NCI-H1436 treated with DMSO at 0.1 percent for 48 hours (cell line): ENCODE results near the gene ITIH4.
"Not testable (repeated sequence)": the region's sequence is repeated elsewhere in the genome, so short reads cannot be mapped to it uniquely, and the experiment has no call there.

Experiments used
- DNase-seq: peaks from one replicate; lab custom pipeline; 2025; lab: John Stamatoyannopoulos, UW

The ITIH4 gene

DNA sequence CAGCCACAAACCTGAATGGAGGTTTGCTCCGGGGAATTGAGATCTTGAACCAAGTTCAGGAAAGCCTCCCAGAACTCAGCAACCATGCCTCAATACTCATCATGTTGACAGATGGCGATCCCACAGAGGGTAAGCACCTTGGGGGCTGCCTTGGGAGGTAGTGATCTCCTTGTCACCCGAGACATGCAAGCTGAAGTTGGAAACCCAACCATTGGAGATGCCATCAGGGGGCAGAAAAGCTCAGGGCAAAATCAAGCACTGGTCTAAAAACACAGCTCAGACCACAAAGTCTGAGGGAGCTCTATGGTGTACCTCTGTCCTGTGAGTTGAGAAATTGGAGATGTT is 47.3 kb downstream of the ITIH4 start:
- no peak for DNase-seq

DNA sequence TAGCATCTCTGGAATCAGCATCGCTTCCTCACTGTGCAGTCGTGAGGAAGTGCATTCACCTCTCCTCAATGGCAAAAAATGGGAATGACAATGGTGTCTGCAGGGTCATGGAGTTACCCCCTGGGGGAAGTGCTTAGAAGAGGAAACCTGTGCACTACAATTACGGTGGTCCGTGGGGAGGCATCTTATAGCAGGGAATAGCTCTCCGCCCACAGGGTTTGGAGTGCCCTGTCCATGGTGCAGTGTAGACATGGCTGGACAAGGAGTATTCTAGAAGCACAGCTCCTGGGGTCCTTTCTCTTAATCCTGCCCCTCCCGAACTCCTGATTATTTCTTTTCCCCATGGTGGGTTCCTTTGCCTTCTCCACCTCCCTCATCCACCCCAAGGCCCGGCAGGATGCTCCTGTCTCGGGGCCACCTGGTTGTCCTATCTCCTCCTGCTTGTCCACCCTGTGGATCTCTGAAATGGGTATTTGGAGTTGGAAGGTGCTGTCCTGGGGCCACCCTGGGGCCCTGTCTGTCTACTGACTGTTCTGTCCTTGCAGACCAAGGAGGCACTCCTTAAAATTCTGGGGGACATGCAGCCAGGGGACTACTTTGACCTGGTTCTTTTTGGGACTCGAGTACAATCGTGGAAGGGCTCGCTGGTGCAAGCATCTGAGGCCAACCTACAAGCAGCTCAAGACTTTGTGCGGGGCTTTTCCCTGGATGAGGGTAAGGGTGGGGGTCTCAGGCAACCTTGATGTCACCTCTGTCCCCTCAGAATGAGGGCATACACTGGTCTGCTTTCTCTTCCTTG is 47.9 kb downstream of the ITIH4 start:
- no peak for DNase-seq

DNA sequence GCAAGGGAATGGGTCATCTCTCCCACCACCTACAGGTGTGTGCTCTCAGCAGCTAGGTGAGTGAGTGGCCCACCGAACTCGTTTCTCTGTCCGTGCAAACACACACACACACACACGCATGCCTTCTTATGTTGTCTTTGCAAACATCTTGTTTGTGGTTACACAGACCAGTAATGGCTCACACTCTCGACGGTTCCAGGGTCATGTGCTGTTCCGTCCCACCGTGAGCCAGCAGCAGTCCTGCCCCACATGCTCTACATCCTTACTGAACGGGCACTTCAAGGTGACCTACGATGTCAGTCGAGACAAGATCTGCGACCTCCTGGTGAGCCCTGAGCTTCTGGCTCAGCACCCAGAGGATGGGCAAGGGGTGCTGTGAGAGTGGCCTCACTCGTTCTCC is 48.7 kb downstream of the ITIH4 start:
- no peak for DNase-seq

DNA sequence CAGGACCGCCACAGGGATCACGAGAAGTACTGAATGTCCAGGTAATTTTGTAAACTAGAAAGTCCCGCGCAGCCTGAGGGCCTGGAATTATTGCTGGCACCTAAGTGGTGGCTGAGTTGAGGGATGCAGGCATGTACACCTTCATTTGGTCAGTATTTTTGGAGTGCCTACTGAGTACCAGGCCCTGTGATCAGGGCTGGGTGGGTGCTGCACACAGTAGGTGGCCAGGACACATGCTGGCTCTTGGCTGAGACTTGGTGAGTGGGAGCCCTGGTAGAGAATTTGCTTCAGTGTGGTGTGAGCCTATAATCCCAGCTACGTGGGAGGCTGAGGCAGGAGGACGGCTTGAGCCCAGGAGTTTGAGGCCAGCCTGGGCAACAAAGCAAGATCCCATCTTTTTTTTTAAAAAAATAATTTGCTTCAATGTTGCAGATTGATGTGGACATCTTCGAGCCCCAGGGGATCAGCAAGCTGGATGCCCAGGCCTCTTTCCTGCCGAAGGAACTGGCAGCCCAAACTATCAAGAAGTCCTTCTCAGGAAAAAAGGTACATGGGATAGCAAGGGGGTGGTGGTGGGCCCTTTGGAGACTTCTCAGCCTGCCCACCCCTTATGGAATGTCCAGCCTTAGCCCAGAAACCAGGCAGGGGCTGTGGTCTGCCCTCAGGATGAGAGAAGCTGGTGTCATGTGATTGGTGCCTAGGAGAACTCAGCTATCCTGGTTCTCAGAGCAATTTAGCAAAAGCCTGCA is 50.5 kb downstream of the ITIH4 start:
- no peak for DNase-seq

DNA sequence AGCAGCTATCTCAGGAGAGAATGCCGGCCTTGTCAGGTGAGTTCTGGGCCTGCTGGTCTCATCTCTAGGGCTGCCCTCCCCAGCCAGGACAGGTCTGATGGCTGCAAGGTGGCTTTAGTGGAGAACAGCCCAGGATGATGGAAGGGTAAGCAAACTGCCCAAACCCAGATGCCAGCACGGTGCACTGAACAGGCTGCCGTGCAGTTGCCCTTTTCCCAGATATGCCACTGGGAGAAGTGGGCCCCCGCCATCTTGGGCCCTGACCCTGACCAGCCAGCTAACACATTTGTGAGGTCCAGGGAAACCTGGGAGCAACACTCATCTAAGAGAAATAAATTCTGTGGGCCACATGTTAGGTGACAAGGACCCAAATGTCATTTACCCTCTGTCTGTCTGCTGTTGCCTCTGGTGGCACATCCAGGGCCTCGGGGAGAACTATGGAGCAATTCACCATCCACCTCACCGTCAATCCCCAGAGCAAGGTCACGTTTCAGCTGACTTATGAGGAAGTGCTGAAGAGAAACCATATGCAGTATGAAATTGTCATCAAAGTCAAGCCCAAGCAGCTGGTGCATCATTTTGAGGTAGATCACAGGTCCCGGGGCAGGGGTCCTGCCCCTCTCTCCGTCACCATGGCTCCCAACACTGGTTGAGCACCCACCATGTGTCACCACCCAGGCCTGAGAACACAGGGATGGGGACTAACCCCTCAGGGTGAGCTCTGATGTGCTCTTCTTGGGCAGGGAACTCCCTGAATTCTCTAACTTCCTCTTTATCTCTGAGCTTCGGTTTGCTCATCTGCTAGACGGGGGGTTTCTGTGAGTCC is 51.2 kb downstream of the ITIH4 start:
- DNase-seq, result no peak

DNA sequence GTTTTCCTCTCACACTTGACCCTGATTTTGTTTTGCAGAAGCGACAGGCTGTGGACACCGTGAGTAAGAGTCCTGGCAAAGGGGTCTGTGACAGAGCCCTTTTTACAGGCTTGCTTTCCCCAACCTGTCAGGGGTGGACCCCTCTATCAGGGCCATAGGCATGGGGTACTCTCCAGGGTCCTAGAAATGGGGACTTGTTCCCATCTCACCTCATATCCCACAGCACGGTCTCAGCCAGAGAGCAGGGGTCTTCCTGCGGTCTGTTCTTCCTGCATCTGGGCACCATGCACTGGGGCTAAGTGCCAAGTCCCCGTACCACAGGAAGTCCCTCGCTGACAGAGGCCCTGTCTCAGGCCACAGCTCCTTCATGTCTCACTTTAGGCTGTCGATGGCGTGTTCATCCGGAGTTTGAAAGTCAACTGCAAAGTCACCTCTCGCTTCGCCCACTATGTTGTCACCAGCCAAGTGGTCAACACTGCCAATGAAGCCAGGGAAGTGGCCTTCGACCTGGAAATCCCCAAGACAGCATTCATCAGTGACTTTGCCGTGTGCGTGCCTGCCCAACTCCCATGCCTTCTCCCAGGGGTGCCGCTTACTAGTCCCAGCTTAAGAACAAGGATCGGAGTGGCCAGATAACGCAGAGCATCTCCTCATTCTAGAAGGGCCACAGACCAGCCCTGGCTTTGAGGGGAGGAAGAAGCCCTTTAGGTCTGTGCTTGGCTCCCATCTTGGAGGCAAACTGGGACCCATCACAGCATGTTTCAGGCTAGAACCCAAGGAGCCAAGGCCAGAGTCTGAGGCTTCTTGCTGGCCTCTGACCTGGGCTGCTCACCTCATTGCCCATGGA is 52.3 kb downstream of the ITIH4 start:
- no peak for DNase-seq

DNA sequence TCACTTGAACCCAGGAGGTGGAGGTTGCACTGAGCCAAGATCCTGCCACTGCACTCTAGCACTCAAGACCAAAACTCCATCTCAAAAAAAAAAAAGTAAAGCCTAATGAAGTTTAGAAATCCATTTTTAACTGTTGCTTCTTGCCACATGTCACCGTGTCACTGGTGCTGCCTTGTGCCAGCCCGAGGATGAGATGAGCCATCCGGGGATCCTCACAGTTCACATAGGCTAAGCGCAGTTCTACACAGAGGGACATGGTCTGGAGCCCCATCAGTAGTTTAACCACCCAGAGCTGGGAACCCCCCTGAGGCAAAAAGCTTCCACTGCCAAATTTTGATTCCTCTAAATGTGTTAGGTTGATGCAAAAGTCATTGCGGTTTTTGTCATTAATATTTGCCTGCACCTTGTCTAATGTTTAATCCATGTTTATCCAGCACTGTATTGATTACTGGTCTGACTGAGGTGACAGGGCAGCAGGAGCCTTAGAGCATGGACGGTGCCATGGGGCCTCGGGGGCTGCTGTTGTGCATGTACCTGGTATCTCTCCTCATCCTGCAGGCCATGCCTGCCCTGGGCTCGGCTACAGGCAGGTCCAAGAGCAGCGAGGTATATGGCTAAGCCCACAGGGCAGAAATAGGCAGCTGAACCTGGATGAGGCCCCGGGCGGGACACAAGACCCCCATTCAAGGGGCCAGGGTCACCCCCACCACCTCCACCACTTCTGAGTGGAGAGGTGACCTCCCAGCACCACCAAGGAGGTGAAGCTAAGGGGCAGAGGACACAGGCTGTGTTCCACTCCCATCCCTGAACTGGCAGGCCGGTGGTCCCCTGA is 53.1 kb downstream of the ITIH4 start, which contains the start of gene ITIH1:
ITIH1 (plus strand) TSS at position 473 of the 832 bp plus-strand sequence; CDS start at position 490, 17 bp downstream.
- no peak for DNase-seq

DNA sequence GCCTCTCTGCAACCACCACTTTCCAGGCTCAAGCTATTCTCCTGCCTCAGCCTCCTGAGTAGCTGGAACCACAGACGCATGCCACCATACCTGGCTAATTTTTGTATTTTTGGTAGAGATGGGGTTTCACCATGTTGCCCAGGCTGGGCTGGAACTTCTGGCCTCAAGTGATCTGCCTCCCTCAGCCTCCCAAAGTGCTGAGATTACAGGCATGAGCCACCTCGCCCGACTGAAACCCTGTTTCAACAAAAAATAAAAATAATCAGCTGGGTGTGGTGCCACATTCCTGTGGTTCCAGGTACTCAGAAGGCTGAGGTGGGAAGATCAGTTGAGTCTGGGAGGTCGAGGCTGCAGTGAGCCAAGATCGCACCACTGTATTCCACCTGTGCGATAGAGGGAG is 54.0 kb downstream of the ITIH4 start:
- DNase-seq, result not testable (repeated sequence)

DNA sequence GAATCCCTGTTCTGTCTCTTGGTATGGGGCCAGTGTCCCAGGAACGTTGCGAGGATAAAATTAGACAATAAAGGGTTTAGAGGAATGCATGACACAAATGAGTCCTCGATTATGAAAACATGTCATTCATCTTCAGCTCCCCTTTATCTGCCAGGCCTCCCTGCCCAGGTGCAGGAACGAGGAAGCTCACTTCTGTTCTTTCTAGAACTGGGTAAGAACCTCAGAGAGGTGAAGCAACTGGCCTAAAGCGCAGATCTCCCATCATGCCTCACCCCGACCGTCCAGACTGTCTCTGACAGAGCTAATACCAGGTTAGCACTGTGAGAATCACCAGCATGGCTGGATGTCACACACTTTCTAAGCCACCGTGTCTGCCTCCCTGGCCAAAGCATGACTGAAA is 54.6 kb downstream of the ITIH4 start:
- no peak for DNase-seq

DNA sequence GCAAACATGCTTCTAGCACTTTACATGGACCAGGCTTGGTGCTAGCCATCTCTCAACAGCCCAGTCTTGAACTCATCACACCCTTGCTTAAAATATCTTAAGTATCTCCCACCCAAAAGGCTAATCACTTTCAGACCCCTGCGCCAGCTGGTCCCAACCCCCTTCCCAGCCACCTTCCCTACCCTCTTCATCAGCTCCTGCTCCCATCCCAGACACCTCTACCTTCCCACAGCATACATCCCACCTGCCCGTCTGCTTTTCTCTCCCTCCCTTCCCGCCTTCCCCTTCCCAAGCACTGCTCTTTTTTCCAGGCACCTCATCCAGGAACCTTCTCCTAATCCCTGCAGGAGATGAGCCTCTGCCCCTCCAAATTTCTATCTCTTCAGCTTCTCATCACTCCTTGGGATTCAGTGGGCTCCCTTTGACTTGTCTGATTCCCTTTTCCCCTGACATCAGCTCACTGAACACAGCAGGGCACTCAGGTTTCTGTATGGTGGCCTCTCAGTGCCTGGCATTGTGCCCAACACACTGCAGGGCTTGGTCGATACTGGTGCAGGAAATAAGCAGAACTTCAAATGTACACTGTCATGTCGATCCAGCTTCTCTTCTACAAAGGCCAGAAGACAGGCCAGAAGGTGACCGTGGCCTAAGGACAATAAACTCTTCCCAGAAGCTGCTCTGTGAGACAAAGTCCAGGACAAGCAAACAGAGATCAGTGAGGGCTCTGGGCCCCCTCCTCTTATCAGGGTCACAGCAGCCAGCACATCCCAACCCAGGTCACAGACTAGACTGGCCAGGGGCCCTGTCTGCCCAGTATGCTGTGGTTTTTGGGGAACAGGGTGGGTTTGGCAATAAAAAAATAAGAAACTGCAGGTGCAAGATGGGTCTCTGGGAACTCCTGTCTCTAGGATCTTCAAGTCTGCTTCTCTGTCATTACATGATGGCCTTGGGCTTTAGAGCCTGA is 55.3 kb downstream of the ITIH4 start:
- DNase-seq, result no peak

DNA sequence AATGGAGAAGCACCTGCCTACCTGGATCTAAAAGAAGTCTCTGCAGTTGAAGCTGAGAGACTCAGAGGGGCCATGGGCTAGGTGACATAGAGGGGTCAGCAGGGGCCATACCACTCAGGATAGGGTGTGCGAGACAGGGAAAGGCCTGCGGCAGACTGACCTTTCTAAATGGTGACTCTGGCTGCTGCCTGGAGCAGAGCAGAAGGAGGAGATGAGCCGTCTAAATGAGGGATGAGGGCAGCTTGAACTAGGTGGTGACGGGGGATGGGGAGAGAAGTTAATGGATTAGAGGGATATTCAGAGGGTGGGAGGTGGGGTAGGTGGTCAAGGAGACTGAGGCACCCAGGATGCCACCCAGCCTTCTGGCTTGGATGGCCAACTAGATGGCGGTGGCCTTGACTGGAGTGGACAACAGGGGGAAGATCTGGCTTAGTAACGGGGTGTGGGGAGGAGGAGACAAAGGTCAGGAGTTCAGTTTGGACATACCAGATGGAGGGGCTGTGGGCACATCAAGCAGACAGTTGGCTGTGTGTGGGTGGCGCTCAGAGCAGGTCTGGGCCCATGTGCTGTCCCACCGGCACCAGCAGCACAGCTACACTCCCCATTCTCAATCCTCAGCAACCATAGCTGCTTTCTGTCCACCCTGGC is 56.3 kb downstream of the ITIH4 start:
- no peak for DNase-seq

DNA sequence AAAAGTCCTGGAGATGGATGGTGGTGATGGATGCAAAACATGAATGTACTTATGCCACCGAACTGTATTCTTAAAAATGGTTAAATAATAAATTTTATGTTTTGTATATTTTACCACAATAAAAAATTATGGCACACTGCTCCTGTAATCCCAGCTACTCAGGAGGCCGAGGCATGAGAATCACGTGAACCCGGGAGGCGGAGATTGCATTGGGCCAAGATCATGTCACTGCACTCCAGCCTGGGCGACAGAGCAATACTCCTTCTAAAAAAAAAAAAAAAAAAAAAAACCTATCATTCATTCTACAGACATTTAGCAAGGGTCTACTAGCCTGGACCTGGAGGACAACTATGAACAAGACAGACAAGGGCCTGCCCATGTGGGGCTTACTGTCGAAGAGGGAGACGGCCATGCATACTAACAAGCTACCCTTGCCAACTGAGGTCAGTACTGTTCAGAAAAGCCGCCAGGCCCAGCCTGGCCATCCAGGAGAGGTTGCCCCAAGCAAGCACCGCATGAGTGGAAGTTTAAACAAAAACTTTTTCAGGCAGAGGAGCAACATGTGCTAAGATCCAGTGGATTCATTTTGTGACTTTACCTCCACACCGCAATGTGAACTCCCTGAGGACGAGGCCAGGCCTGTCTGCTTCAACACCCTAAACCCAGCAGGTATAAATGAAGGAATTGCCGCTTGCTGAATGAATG is 57.0 kb downstream of the ITIH4 start:
- DNase-seq, result no peak

DNA sequence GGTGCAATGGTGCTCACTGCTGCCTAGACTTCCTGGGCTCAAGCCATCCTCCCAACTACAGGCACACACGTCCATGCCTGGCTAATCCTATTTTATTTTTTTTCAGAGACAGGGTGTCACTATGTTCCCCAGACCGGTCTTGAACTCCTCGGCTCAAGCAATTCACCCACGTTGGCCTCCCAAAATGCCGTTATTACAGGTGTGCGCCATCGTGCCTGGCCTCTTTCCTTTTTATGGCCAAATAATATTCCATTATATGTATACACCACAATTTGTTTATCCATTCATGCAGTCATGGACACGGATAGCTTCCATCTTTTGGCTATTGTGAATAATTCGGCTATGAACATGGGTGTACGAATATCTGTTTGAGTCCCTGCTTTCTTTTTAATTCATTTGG is 58.8 kb downstream of the ITIH4 start:
- no peak for DNase-seq

DNA sequence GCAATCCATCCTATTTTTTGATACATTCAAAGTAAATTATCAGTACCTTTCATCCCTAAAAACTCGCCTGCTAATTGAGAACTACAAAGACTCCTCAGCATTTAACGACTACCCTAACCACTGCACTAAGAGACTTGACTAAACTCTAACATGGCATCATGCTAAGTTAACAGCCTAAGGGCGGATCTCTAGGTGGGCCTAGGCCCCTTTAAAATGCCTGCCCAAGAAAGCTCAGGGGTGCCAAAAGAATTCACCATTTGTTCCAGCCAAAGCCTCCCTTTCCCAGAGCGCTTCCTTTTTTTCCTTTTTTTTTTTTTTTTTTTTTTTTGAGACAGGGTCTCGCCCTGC is 59.2 kb downstream of the ITIH4 start:
- no peak for DNase-seq

DNA sequence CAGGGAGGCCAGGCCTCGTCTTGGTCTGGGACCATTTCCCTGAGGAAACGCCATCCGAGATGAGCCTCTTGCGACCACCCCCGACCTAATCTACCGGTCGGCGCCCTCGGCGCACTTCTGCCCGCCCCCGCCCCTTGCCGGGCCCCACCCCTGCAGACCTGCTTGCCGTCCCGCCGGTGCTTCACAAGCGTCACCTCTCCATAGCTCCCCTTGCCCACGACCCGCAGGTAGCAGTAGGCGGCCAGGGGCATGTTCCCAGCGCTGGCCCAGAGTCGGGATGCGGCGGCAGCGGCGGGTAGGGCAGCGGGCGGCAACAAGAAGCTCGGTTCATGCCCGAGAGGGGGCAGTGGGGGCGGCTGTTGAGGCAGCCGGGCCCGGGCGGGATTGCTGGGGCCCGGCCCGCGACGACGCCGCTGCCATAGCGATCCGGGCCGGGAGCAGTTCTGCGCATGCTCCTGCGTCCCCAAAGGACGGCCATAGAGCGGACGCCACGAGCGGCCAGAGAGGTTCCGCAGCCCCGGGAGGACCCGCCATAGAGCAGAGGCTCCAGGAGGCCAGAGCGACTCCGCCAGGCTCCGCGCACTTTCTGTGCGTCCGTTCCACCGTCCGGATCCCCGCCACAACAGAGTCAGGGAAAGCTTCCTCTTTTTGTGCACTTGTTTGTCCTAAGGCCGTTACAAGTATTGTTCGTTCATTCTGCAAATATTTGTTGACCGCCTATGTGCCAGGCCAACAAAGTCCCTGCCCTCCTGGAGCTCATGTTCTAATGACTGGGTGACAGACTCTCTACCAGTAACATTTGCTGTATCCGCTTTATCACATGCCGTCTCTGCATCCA is 59.8 kb downstream of the ITIH4 start, which contains the start of gene NEK4:
NEK4 (minus strand) TSS at position 445 of the 838 bp plus-strand sequence; CDS start at position 251, 194 bp downstream.
- DNase-seq, result peak; percentile 13

DNA sequence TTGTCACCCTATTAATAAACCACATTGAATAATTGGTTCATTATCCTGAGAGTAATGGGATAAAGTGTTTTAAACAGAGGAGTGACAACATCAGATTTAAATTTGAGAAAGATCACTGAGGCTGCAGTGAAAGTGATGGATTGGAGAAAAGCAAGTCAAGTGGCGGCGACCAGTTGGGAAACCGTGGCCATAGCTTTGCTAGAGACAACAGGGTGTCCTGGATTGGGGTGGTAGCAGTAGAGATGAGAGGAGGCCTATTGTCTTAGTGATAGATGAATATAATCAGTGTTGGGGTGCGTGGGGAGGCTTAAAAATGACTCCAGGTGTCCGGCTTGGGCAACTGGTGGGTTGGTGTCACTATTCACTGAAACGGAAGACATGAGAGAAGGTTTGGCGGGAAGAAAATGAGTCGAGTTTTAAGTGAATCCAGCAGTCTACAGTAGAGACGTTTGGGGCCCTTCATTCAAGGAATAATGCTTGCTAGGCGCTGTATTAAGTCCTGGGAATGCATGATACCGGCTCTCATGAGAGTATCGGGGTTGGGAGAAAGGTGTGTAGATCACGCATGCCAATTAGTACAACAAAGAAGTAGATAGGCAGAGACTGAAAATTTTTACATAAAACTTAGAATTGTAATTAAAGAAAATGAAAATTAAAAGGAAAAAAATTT is 60.6 kb downstream of the ITIH4 start:
- DNase-seq, result no peak

DNA sequence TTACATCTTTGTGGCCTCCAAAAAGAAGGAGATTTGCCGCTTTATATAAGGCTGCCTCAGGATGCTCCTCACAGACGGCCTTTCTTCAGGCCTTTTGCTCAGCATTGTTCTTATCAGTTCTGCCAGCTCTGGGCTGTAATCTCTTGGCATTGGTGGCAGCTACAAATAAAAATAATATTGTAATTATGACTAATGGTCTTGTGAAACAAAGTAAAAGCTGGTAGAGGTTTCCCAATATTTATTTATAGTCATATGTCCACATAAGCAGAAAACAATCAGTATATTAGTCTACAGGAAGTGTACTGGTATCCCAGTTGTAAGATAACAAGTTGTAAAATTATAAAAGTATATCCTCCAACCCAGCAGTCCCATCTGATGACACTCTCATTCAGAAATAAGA is 67.0 kb downstream of the ITIH4 start:
- no peak for DNase-seq
